Endometrial microvascular endothelial cells (primary cell): ENCODE measurements around the gene SNAPC4. TPM values are rescaled to one million over a fixed set of nuclear protein-coding genes. Genes with fewer than 3 reads are reported as not detected.

Experiments used
- in situ Hi-C: cut with HindIII; loops from 2 replicates; pipeline ENCODE4 v1.10.0; 2017; ENCODE audit warnings: low sequenced_read_pairs, low pct_unique_long_range_greater_than_20kb; ENCODE audit errors: inconsistent ontology term
- total RNA-seq: library from RNA; depleted of rRNA; stranded (reverse); fragments of >200 nt; gene quantifications from one replicate; pipeline ENCODE4 v1.2.3, GENCODE V29; 2015; ENCODE audit errors: inconsistent ontology term

SNAPC4 gene
- total RNA-seq, 1 donor from 2014 or later: 6.8 TPM

GRCh38 chr9:136379003-136379287 is 21.0 kb downstream of the SNAPC4 start:
- in situ Hi-C loops: no loop called here

- in situ Hi-C loops: no loop called here
These were observed 21.6 kb downstream of the SNAPC4 start for GRCh38 chr9:136378170-136379002.

- in situ Hi-C loops: no loop called here
These were observed 22.4 kb downstream of the SNAPC4 start for GRCh38 chr9:136377341-136378169.

GRCh38 chr9:136376457-136376856 is 23.5 kb downstream of the SNAPC4 start:
- in situ Hi-C loops: no loop called here

DNA sequence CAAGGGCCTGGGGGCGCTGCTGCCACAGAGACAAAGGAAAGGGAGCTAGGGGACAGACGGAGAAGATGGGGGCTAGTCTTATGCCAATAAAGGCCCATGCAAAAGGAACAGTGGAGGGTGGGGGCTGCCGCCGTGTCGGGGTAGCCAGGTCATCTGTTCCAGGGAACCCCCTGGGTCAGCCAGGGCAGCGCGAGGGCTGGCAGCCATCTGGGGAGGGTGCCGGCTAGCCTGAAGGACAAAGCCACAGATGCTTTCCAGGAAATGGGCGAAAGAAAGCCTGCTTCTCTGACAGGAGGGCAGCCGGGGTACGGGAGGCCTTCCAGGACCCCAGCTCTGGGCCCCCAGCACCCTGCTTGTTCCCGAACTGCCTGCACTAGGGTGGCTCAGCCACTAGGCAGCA is 24.9 kb downstream of the SNAPC4 start:
- in situ Hi-C loops: no loop called here

- in situ Hi-C loops: no loop called here
These were observed 25.8 kb downstream of the SNAPC4 start for GRCh38 chr9:136374183-136374575.

GRCh38 chr9:136373300-136374182 is 26.4 kb downstream of the SNAPC4 start, which contains the start of gene CARD9:
Gene CARD9 (minus strand): TSS chr9:136373669. CDS start chr9:136372078, 1,591 bp downstream.
- in situ Hi-C loops: no loop called here

- in situ Hi-C loops: no loop called here
These were observed 27.2 kb downstream of the SNAPC4 start for GRCh38 chr9:136372561-136373299.

DNA sequence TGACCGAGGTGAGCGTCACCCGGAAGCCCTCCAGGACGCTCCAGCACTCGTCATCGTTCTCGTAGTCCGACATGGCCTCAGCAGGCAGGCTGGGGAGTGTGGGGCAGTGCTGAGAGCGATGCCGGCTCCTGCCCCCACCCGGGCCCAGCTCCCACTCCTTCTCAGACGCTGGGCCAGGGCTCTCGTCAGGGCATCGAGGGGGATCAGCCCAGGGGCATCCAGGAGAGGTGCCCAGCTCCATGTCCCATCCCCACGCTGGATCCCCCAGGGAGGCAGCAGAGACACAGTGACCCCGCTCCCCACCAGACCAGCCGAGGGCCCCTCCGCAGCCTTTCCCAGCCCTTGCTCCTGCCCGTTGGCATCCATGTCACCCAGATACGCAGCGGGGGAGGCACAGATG is 28.0 kb downstream of the SNAPC4 start:
- in situ Hi-C loops: no loop called here

- in situ Hi-C loops: no loop called here
These were observed 28.5 kb downstream of the SNAPC4 start for GRCh38 chr9:136371533-136371880.

DNA sequence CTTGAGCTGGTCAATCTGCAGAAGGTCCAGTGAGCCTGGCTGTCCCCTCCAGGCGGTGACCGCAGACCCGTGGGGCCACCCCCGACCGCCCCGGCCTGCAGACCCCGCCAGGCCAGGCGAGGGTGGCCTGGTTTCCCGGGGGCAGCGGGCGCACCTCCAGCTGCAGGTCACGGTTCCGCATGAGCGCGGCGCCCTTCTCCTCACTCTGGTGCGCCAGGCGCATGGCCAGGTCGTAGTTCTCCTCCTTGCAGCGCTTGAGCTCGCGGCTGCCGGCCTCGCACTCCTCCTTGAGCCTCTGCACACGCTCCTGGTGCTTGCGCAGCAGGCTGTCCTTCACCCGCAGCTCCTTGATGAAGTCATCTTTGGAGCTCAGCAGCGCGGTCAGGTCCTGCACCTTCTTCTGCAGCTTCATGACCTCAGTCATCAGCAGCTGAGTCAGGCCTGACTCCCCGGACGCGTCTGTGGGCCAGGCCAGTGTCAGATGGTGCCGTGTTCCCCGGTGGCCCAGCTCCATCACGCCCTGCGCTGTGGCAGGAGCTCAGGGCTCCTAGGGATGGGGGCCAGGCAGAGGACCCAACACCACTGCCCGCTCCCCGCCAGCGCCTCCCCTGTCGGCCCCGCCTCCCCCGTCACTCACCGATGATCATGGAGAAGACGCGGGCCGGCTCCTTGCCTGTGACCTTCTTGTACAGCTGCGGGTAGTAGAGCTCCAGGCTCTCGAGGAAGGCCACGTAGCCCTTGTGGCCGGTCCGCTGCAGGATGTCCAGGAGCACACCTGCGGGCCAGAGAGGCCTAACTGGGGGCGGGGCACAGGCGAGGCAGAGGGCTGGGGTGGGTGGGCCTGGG is 29.1 kb downstream of the SNAPC4 start:
- in situ Hi-C loops: no loop called here

DNA sequence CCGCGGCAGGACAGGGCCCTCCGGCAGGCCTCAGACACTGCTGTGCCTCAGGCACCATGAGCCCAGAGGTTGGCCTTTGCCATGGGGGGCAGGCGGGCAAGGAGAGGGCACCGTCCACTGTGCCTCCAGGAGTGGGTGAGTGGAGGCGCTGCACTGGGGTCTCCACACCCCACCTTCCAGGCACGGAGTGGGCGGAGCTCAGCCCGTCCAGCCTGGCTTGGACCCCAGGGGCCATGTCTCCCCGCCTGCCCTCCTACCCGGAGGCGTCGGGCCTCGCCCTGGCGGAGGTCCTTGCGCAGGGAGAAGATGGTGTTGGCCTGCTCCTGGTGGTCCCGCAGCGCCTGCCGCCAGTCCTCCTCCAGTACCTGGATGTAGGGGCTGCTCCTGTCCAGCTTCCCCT is 29.9 kb downstream of the SNAPC4 start:
- in situ Hi-C loops: no loop called here

GRCh38 chr9:136368190-136368589 is 31.8 kb downstream of the SNAPC4 start:
- in situ Hi-C loops: no loop called here

DNA sequence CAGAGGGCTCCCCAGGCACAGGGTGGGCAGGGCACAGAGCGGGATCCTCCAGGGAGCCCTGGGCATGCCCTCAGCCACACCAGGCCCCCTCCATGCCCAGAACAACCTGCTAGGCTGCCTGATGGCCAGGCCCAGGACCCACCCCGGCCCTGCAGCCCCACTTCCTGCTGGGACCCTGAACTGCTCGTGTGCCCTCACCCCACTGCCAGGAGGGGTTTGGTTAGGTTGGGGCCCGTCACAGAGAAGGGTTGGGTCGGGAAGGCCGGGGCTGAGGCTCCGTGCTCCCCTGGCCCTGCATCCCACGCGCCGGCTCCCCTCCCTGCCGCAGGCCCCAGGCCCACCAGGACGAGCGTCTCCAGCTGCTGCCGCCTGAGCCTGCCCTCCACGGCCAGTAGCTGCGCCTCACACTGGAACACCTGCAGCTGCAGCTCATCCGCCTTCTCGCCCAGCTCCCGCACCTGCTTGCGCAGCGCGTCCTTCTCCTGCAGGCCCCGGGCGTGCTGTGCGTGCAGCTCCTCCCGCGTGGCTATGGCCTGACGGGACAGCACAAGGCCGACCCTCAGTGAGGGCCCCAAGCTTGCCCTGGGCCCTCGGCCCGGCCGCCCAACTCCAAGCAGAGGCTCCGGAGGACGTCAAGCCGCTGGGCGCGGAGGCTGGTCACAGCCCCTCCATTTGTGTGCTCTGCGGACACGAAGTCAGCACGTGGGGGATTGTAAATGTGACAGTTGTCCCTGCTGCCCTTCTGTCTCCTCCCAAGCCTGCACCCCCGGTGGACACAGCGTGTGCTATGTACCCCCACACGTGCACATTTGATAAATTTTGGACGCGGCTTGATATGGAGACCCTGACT is 32.4 kb downstream of the SNAPC4 start:
- in situ Hi-C loops: no loop called here

GRCh38 chr9:136366826-136367225 is 33.1 kb downstream of the SNAPC4 start:
- in situ Hi-C loops: no loop called here

- in situ Hi-C loops: no loop called here
These were observed 34.2 kb downstream of the SNAPC4 start for GRCh38 chr9:136365775-136366222.
